PC-3 (cell line): ENCODE measurements around the gene MYH9. TPM values are rescaled to one million over a fixed set of nuclear protein-coding genes. Genes with fewer than 3 reads are reported as not detected.

Experiments
- ATAC-seq: fragments of 200-7000 bp; cut with Tn5 transposase; 2 replicates; pipeline ENCODE4 v1.9.1; 2020; ENCODE audit warnings: mild to moderate bottlenecking, moderate library complexity
- BruUV-seq: library from RNA; stranded (reverse); fragments of 400-500 nt; replicated peaks from 2 replicates; lab custom pipeline; 2021; lab: Mats Ljungman, UMichigan
- CTCF ChIA-PET: fragments of 300-600 bp; sonication (Branson Sonifier 250); formaldehyde crosslinking; loops from one replicate; lab custom pipeline; 2022; ENCODE audit warnings: antibody characterized with exemption; lab: Charles Lee
- POLR2A ChIA-PET: fragments of 300-600 bp; sonication (Branson Sonifier 250); formaldehyde crosslinking; loops from one replicate; lab custom pipeline; 2022; ENCODE audit warnings: antibody characterized with exemption; ENCODE audit not compliant: unreplicated experiment; lab: Charles Lee
- DNase-seq: peaks from one replicate; pipeline ENCODE4 v3.0.0-alpha.2; 2015
- H2AFZ ChIP-seq: fragments of 300-600 bp; sonication (generic); 2 replicates; pipeline ENCODE4 v1.6.0; 2016; ENCODE audit warnings: antibody characterized with exemption, low read length
- H3F3A ChIP-seq: fragments of 300-600 bp; sonication (generic); one replicate; pipeline ENCODE4 v1.6.0; 2017; ENCODE audit warnings: antibody characterized with exemption, low read length, control low read depth, mild to moderate bottlenecking; ENCODE audit not compliant: unreplicated experiment
- H3K27ac ChIP-seq: fragments of 300-600 bp; sonication (generic); 2 replicates; pipeline ENCODE4 v1.5.1; 2016; ENCODE audit warnings: mild to moderate bottlenecking, low read length
- H3K27me3 ChIP-seq: fragments of 300-600 bp; sonication (generic); 2 replicates; pipeline ENCODE4 v1.6.1; 2016; ENCODE audit warnings: low read length, mixed read lengths
- H3K36me3 ChIP-seq: fragments of 300-600 bp; sonication (generic); 2 replicates; pipeline ENCODE4 v1.6.1; 2016; ENCODE audit warnings: low read depth, mixed run types, low read length, mixed read lengths
- H3K4me1 ChIP-seq: fragments of 300-600 bp; sonication (generic); 2 replicates; pipeline ENCODE4 v1.5.1; 2016; ENCODE audit warnings: low read length; ENCODE audit not compliant: insufficient read depth
- H3K4me2 ChIP-seq: fragments of 300-600 bp; sonication (generic); 2 replicates; pipeline ENCODE4 v1.6.0; 2016; ENCODE audit warnings: low read length
- H3K4me3 ChIP-seq: fragments of 300-600 bp; sonication (generic); 2 replicates; pipeline ENCODE4 v1.5.1; 2016; ENCODE audit warnings: mild to moderate bottlenecking, low read length, mixed read lengths
- H3K79me2 ChIP-seq: fragments of 300-600 bp; sonication (generic); 2 replicates; pipeline ENCODE4 v1.6.1; 2017; ENCODE audit warnings: low read length, mixed read lengths
- H3K9ac ChIP-seq: fragments of 300-600 bp; sonication (generic); 2 replicates; pipeline ENCODE4 v1.6.0; 2016; ENCODE audit warnings: mild to moderate bottlenecking, low read length
- H3K9me2 ChIP-seq: fragments of 300-600 bp; sonication (generic); replicated peaks from 2 replicates; pipeline ENCODE4 v1.6.1; 2016; ENCODE audit warnings: mixed run types, low read length, mixed read lengths
- H3K9me3 ChIP-seq: fragments of 300-600 bp; sonication (generic); 2 replicates; pipeline ENCODE4 v1.6.1; 2016; ENCODE audit warnings: low read length, mixed read lengths
- H4K20me1 ChIP-seq: fragments of 300-600 bp; sonication (generic); 2 replicates; pipeline ENCODE4 v1.6.1; 2016; ENCODE audit warnings: low read length, mixed read lengths
- EZH2 ChIP-seq: fragments of 300-600 bp; sonication (generic); IDR thresholded peaks from one replicate; pipeline ENCODE4 v1.6.1; 2017; ENCODE audit warnings: antibody characterized with exemption, mild to moderate bottlenecking, low read length; ENCODE audit not compliant: unreplicated experiment
- EZH2phosphoT487 ChIP-seq: fragments of 300-600 bp; sonication (generic); IDR thresholded peaks from 2 replicates; pipeline ENCODE4 v1.6.1; 2018; ENCODE audit warnings: mild to moderate bottlenecking, antibody characterized with exemption, low read length, borderline replicate concordance
- intact Hi-C: fragments of 100-400 bp; cut with micrococcal nuclease; formaldehyde crosslinking; loops from 2 replicates; pipeline ENCODE4 v1.9.0; 2023
- total RNA-seq: library from RNA; depleted of rRNA; stranded (reverse); fragments of >200 nt; gene quantifications from 2 replicates; pipeline ENCODE4 v1.2.3, GENCODE V29; 2014
- TF ChIP-seq, protein P1 (sequence below): fragments of 300-600 bp; sonication (generic); conservative IDR thresholded peaks from 2 replicates; pipeline ENCODE4 v1.5.1; 2017; ENCODE audit warnings: antibody characterized with exemption, low read depth, mild to moderate bottlenecking, low read length

MYH9 gene
- total RNA-seq, 1 experiment from 2014 or later = 357 TPM

DNA sequence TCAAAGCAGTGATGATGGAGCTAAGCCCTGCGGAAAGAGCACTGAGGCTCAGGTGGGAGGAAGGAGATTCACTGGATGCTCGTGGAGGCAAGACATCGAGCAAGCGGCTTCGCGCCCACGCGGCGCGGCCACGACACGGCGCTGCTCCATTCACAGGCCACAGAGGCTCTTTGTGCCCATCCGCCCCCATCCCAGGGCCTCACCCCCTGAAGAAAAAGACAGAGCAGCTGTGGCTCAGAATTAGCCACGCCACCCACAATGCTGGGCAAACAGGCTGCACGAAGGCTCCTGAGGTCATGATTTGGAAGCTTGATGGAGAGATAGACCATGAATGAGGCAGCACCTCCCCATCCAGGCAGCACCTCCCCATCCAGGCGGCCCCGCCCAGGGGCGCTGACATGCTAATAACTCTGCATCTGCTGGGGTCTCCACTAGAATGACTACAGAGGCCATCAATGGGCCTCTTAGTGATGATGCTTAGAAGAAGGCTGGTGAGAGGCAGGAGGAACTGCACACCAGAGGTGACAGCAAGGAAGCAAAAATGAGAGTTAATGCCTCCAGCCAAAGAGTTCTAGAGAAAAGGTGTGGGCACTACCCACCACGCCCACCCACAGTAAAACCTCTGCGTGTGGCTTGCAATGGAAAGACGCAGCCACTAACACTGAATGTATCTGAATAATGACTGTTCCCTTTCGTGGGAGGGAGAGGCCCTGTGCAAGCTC lies 43.5 kb downstream of the MYH9 start:
- no peak overlapping the region for H3K4me2 ChIP-seq
- no peaks in the 10 kb centered on the region for H3K4me1 ChIP-seq
- peaks cover 54% of the 10 kb centered on the region for H3K36me3 ChIP-seq
- ChIA-PET POLR2A (no interaction called here), CTCF (no interaction called here)
- no peaks in the 10 kb centered on the region for H3F3A ChIP-seq
- H3K9ac ChIP-seq = no peak overlapping the region
- no peaks in the 10 kb centered on the region for H3K9me3 ChIP-seq
- ATAC-seq (no peak), DNase-seq (no peak)
- no TSS peak for BruUV-seq
- peaks cover 65% of the 10 kb centered on the region for H4K20me1 ChIP-seq
- TF ChIP-seq, protein P1, sequence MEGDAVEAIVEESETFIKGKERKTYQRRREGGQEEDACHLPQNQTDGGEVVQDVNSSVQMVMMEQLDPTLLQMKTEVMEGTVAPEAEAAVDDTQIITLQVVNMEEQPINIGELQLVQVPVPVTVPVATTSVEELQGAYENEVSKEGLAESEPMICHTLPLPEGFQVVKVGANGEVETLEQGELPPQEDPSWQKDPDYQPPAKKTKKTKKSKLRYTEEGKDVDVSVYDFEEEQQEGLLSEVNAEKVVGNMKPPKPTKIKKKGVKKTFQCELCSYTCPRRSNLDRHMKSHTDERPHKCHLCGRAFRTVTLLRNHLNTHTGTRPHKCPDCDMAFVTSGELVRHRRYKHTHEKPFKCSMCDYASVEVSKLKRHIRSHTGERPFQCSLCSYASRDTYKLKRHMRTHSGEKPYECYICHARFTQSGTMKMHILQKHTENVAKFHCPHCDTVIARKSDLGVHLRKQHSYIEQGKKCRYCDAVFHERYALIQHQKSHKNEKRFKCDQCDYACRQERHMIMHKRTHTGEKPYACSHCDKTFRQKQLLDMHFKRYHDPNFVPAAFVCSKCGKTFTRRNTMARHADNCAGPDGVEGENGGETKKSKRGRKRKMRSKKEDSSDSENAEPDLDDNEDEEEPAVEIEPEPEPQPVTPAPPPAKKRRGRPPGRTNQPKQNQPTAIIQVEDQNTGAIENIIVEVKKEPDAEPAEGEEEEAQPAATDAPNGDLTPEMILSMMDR = no peak
- TF ChIP-seq EZH2phosphoT487 (no peak), EZH2 (no peak)
- H3K9me2 ChIP-seq = no peaks in the 10 kb centered on the region
- intact Hi-C loops = no loop called here
- no peak overlapping the region for H3K4me3 ChIP-seq
- no peaks in the 10 kb centered on the region for H3K27me3 ChIP-seq
- no peak overlapping the region for H3K27ac ChIP-seq
- H2AFZ ChIP-seq = no peak overlapping the region
- peaks cover 92% of the 10 kb centered on the region for H3K79me2 ChIP-seq

DNA sequence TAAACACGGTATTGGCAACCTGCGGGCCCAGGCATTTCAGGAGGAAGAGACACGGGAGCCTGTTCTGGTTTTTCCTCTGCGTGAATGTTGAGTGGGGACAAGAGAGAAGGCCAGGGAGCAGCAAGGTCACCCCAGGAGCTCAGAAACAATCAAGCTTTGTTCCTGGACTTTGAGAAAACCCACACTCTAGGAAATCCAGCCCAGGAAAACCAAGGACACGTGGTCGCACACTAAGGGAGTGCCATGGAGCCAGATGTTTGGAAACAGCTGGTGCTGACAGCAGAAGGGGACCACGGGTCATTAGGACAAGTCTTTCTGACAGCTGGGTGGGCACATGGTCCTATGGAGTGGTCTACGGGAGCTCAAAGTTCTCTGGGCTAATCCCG lies 44.1 kb downstream of the MYH9 start:
- peaks cover 57% of the 10 kb centered on the region for H3K36me3 ChIP-seq
- H3K27me3 ChIP-seq = no peaks in the 10 kb centered on the region
- DNase-seq = no peak
- POLR2A ChIA-PET = interaction anchor here (0.5 kb wide), 1 partner anchor 35 kb away, joined by 3 read pairs; no protein-coding TSS in a partner anchor
- no TSS peak for BruUV-seq
- H3K4me3 ChIP-seq = no peak overlapping the region
- H3K9me2 ChIP-seq = no peaks in the 10 kb centered on the region
- CTCF ChIA-PET = no interaction called here
- peaks cover 92% of the 10 kb centered on the region for H3K79me2 ChIP-seq
- H3F3A ChIP-seq = no peaks in the 10 kb centered on the region
- no peaks in the 10 kb centered on the region for H3K9me3 ChIP-seq
- no peak overlapping the region for H3K4me2 ChIP-seq
- H3K9ac ChIP-seq = no peak overlapping the region
- intact Hi-C loops = no loop called here
- H4K20me1 ChIP-seq = peaks cover 64% of the 10 kb centered on the region
- H2AFZ ChIP-seq = no peak overlapping the region
- no peak for ATAC-seq
- H3K4me1 ChIP-seq = no peaks in the 10 kb centered on the region
- H3K27ac ChIP-seq = no peak overlapping the region
- TF ChIP-seq EZH2phosphoT487 = no peak
- TF ChIP-seq EZH2 = no peak
- TF ChIP-seq, protein P1 = no peak

DNA sequence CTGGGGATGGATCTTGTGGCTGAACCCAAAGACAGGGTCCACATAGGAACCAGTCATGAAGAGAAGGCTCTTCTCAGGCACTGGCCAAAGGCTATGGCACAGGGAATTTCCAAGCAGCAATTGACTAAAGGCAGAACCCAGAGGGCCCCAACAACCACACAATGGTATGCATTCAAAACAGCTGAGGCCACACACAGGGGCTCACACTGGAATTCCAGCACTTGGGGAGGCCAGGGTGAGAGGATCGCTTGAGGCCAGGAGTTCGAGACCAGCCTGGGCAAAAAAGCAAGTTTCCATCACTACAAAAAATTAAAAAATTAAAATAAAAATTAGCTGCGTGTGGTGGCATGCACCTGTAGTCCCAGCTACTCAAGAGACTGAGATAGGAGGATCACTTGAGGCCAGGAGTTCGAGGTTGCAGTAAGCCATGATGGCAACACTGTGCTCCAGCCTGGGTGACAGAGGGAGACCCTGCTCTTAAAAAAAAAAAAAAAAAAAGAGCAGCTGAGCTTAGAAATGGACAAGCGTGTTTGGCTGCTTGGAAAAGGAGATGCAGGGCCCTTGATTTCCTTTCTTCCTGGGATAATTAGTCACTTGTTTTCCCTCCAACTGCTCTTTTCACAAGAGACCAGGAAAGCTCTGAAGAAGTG lies 44.6 kb downstream of the MYH9 start:
- ATAC-seq = no peak
- Histone ChIP-seq H3K36me3 (peaks cover 55% of the 10 kb centered on the region), H3K4me3 (no peak overlapping the region), H2AFZ (no peak overlapping the region), H3K27ac (no peak overlapping the region), H3K9ac (no peak overlapping the region), H3F3A (no peaks in the 10 kb centered on the region), H3K27me3 (no peaks in the 10 kb centered on the region), H3K9me2 (no peaks in the 10 kb centered on the region), H4K20me1 (peaks cover 61% of the 10 kb centered on the region), H3K4me2 (no peak overlapping the region), H3K79me2 (peaks cover 94% of the 10 kb centered on the region), H3K4me1 (no peaks in the 10 kb centered on the region), H3K9me3 (no peaks in the 10 kb centered on the region)
- BruUV-seq = no TSS peak
- no peak for DNase-seq
- POLR2A ChIA-PET = interaction anchor here (0.5 kb wide), 1 partner anchor 36 kb away, joined by 3 read pairs; no protein-coding TSS in a partner anchor
- intact Hi-C loops = no loop called here
- CTCF ChIA-PET = no interaction called here
- TF ChIP-seq EZH2phosphoT487 (no peak), EZH2 (no peak)
- TF ChIP-seq, protein P1 = no peak
